Lower lobe of right lung (tissue), 2 donors: ENCODE data around the gene XRCC5. TPM values are rescaled to one million over a fixed set of nuclear protein-coding genes. Genes with fewer than 3 reads are reported as not detected.

Experiments used
- ATAC-seq, 2 donors: fragments of 200-7000 bp; cut with Tn5 transposase; one replicate each; pipeline ENCODE4 v1.9.1; 2020 to 2022; ENCODE audit warnings: mild to moderate bottlenecking in 2 of 2, moderate library complexity in 2 of 2
- DNase-seq: peaks from one replicate; pipeline ENCODE4 v3.0.0-alpha.2; 2020
- H3K27ac ChIP-seq: fragments of 200-600 bp; one replicate; pipeline ENCODE4 v1.8.0; 2022
- H3K27me3 ChIP-seq: fragments of 200-600 bp; one replicate; pipeline ENCODE4 v1.8.0; 2022; ENCODE audit warnings: low read depth
- H3K36me3 ChIP-seq: fragments of 200-600 bp; one replicate; pipeline ENCODE4 v1.8.0; 2022; ENCODE audit warnings: mild to moderate bottlenecking
- H3K4me1 ChIP-seq: fragments of 200-600 bp; one replicate; pipeline ENCODE4 v1.8.0; 2022
- H3K4me3 ChIP-seq: fragments of 200-600 bp; one replicate; pipeline ENCODE4 v1.8.0; 2022; ENCODE audit warnings: mild to moderate bottlenecking
- H3K9me3 ChIP-seq: fragments of 200-600 bp; one replicate; pipeline ENCODE4 v1.8.0; 2022
- CTCF ChIP-seq: fragments of 200-600 bp; IDR thresholded peaks from one replicate; pipeline ENCODE4 v1.8.0; 2022; ENCODE audit warnings: antibody characterized with exemption, mild to moderate bottlenecking
- intact Hi-C: fragments of 100-400 bp; cut with DNase I; formaldehyde crosslinking; loops from one replicate; pipeline ENCODE4 v1.11.0; 2022
- total RNA-seq: library from RNA; stranded (reverse); fragmentation: NEBNext Ultra II Directional; extraction: Animal tissue kit (Norgen Biotek cat#: 25700); gene quantifications from one replicate; pipeline ENCODE4 v1.2.1, GENCODE V29; 2021
- donor health status: DM: no; HTN: yes; CAD: no; lungs with severe emphysema.

XRCC5 gene
- total RNA-seq, 1 donor from 2014 or later: 155 TPM

DNA sequence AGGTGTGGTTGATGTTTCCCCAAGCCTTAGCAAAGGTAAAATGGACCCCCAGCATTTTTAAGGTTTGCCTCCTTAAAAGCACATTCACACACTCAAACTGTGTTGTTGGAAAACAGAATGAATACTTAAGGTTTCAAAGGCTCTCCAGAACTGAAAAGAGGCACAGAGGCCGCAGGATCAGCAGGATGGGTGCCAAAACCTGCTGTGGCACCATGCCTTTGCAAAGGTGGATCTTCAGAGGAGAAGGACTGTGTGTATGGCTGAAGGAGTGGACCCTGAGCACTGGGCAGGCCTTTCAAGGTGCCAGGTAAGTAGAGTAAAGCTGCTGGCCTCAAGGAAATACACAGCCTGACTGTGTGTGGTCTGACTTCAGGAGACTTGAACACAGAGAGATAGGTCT, 127.3 kb downstream of the XRCC5 start:
- TF ChIP-seq CTCF: no peak
- H3K4me1 ChIP-seq: no peaks in the 10 kb centered on the region
- ATAC-seq: no peak

DNA sequence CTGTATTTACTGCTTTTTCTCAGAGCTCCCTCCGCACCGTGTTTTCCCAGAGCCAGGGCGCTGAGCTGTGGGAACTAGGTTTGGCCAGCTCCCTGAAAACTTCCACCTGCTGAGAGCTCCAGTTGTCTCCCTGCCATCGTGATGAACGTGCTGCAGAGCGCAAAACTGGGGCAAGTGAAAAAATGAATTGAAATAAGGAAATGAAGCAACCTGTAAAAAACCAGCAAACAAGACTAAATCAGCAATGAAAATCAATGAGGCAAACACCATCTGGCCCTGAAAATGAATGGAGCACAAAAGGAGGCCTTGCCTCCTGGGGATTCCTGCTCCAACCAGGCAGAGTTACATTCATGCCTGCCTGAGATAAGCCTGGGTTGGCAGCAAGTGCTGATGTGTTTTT, 133.2 kb downstream of the XRCC5 start:
- Histone ChIP-seq H3K4me3 (no peak overlapping the region), H3K9me3 (no peaks in the 10 kb centered on the region), H3K4me1 (no peaks in the 10 kb centered on the region), H3K27me3 (no peaks in the 10 kb centered on the region), H3K36me3 (no peaks in the 10 kb centered on the region), H3K27ac (no peak overlapping the region)
- DNase-seq (no peak), ATAC-seq (no peak)
- no peak for TF ChIP-seq CTCF
- intact Hi-C loops: no loop called here

More for the DNA sequence above, 127.3 kb downstream of the XRCC5 start:
- Histone ChIP-seq H3K9me3 (peaks cover 14% of the 10 kb centered on the region), H3K36me3 (no peaks in the 10 kb centered on the region), H3K27ac (no peak overlapping the region), H3K4me3 (no peak overlapping the region), H3K27me3 (no peaks in the 10 kb centered on the region)
- intact Hi-C loops: no loop called here
- DNase-seq: no peak

- Histone ChIP-seq H3K4me3 (no peak overlapping the region), H3K27me3 (no peaks in the 10 kb centered on the region), H3K4me1 (no peaks in the 10 kb centered on the region), H3K27ac (no peak overlapping the region), H3K9me3 (no peaks in the 10 kb centered on the region), H3K36me3 (no peaks in the 10 kb centered on the region)
- DNase-seq (no peak), ATAC-seq (no peak)
- intact Hi-C loops: no loop called here
- no peak for TF ChIP-seq CTCF
Measured at GRCh38 chr2:216243026-216243425, 133.9 kb downstream of the XRCC5 start.

GRCh38 chr2:216245391-216245975, 136.3 kb downstream of the XRCC5 start:
- Histone ChIP-seq H3K27ac (no peak overlapping the region), H3K4me1 (no peaks in the 10 kb centered on the region), H3K9me3 (peaks cover 3% of the 10 kb centered on the region), H3K27me3 (no peaks in the 10 kb centered on the region), H3K36me3 (no peaks in the 10 kb centered on the region), H3K4me3 (no peak overlapping the region)
- TF ChIP-seq CTCF: no peak
- intact Hi-C loops: no loop called here
- DNase-seq (no peak), ATAC-seq (no peak)

DNA sequence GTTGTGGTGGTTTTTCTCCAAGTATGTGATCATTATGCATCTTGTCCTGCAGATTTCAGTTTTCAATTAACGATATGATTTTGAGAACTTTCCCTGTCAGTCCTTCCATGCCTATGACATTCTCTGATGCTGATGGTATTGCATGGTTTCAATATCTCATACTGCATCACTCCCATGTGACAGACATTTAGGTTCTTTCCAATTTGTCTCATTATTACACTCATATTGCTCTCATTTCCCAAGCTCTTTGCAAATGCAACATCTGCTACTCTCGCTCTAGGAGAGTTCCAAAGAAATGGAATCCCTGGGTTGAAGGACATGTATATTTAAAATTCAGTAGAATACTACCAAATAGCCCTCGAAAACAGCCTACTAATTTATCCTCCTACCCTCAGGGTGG, 137.6 kb downstream of the XRCC5 start:
- peaks cover 3% of the 10 kb centered on the region for H3K9me3 ChIP-seq
- ATAC-seq: no peak
- no peak for TF ChIP-seq CTCF

More for the DNA sequence above, 137.6 kb downstream of the XRCC5 start:
- DNase-seq: no peak
- Histone ChIP-seq H3K4me3 (no peak overlapping the region), H3K27me3 (no peaks in the 10 kb centered on the region), H3K36me3 (no peaks in the 10 kb centered on the region), H3K4me1 (no peaks in the 10 kb centered on the region), H3K27ac (no peak overlapping the region)
- intact Hi-C loops: no loop called here

Other genes with a start within 250 kb of the XRCC5 start
- 12.7 TPM for gene MREG, start 95.8 kb upstream of the XRCC5 start, total RNA-seq
- gene PECR, start 27.5 kb upstream of the XRCC5 start, total RNA-seq: 18.5 TPM
- gene TMEM169, start 27.4 kb upstream of the XRCC5 start, total RNA-seq: 1.2 TPM